RKO (cell line): Measurements from ENCODE around the gene GRM5.

Experiments used
- DNase-seq: peaks from one replicate; pipeline ENCODE4 v3.0.0-alpha.2; 2016; ENCODE audit warnings: low spot score

GRM5 gene

GRCh38 chr11:88701816-88702215, 364.0 kb downstream of the GRM5 start:
- DNase-seq, result no peak

GRCh38 chr11:88697139-88697538, 368.6 kb downstream of the GRM5 start:
- DNase-seq, result no peak

GRCh38 chr11:88695689-88696414, 369.9 kb downstream of the GRM5 start:
- no peak for DNase-seq

GRCh38 chr11:88692306-88693086, 373.3 kb downstream of the GRM5 start:
- no peak for DNase-seq

GRCh38 chr11:88689548-88690240, 376.1 kb downstream of the GRM5 start:
- no peak for DNase-seq

- no peak for DNase-seq
These were observed 382.8 kb downstream of the GRM5 start for GRCh38 chr11:88683024-88683423.

- DNase-seq, result no peak
These were observed 385.0 kb downstream of the GRM5 start for GRCh38 chr11:88680806-88681205.

GRCh38 chr11:88666364-88666763, 399.4 kb downstream of the GRM5 start:
- no peak for DNase-seq

GRCh38 chr11:88657076-88657738, 408.6 kb downstream of the GRM5 start:
- no peak for DNase-seq

- no peak for DNase-seq
These were observed 409.5 kb downstream of the GRM5 start for GRCh38 chr11:88656283-88656682.

GRCh38 chr11:88655656-88656055, 410.1 kb downstream of the GRM5 start:
- DNase-seq, result no peak

- DNase-seq, result no peak
These were observed 410.6 kb downstream of the GRM5 start for GRCh38 chr11:88655196-88655595.

- no peak for DNase-seq
These were observed 414.2 kb downstream of the GRM5 start for GRCh38 chr11:88651556-88651955.

- no peak for DNase-seq
These were observed 421.1 kb downstream of the GRM5 start for GRCh38 chr11:88644724-88645123.

- DNase-seq, result no peak
These were observed 433.6 kb downstream of the GRM5 start for GRCh38 chr11:88632163-88632562.

GRCh38 chr11:88631497-88631896, 434.3 kb downstream of the GRM5 start:
- peak; percentile 19 for DNase-seq

GRCh38 chr11:88629496-88629895, 436.3 kb downstream of the GRM5 start:
- no peak for DNase-seq

- DNase-seq, result no peak
These were observed 439.6 kb downstream of the GRM5 start for GRCh38 chr11:88626216-88626615.

GRCh38 chr11:88623531-88623930, 442.3 kb downstream of the GRM5 start:
- DNase-seq, result no peak

GRCh38 chr11:88620568-88621130, 445.1 kb downstream of the GRM5 start:
- DNase-seq, result no peak

- no peak for DNase-seq
These were observed 446.0 kb downstream of the GRM5 start for GRCh38 chr11:88619656-88620385.
